H1 (cell line): ENCODE measurements around the gene FECH. TPM values are rescaled to one million over a fixed set of nuclear protein-coding genes. Genes with fewer than 3 reads are reported as not detected.

Source experiments
- polyA plus RNA-seq, 7 experiments: library from polyadenylated mRNA; depleted of rRNA in 3 of 7; stranded (reverse) in 5 of 7; unstranded in 2 of 7; fragments of >200 nt in 5 of 7; fragments of 200-250 nt in 2 of 7; gene quantifications; 1 replicate in 5 of 7; 2 replicates in 1 of 7; 4 replicates in 1 of 7; pipeline versions ENCODE4 v1.2.1 to v1.2.3, GENCODE V29; 2011 to 2013; ENCODE audit warnings: missing spikeins in 2 of 7, mixed read lengths in 2 of 7
- total RNA-seq: library from RNA; stranded (reverse); fragmentation: NEBNext Ultra II Directional; extraction: Animal tissue kit (Norgen Biotek cat#: 25700); gene quantifications from 2 replicates; pipeline ENCODE4 v1.2.1, GENCODE V29; 2021

FECH gene
- total and polyA plus RNA-seq, 2 of the 8 experiments (the other 6 are each of a cell fraction or from before 2014, with no cell fraction given), result 13.1 to 26.6 TPM

Other genes starting within 250 kb of the FECH start
- 3.7 and 5.1 TPM in 2 replicates for gene ST8SIA3, start 234.1 kb downstream of the FECH start, total RNA-seq
- 0.77 and 1.2 TPM in 2 replicates for gene ST8SIA3, start 234.1 kb downstream of the FECH start, polyA plus RNA-seq (2011; rRNA removed)
- gene ONECUT2, start 151.3 kb downstream of the FECH start, total RNA-seq, result 1.9 and 3.3 TPM in 2 replicates
- gene ONECUT2, start 151.3 kb downstream of the FECH start, polyA plus RNA-seq (2011; rRNA removed), result 0.22 and 0.38 TPM in 2 replicates
- gene NARS1, start 35.1 kb upstream of the FECH start, total RNA-seq, result 169 and 171 TPM in 2 replicates
- 91.2 and 104 TPM in 2 replicates for gene NARS1, start 35.1 kb upstream of the FECH start, polyA plus RNA-seq (2011; rRNA removed)
- gene ATP8B1, start 216.6 kb upstream of the FECH start, total RNA-seq, result 3.1 and 4.6 TPM in 2 replicates
- gene ATP8B1, start 216.6 kb upstream of the FECH start, polyA plus RNA-seq (2011; rRNA removed), result 1.1 TPM in 2 replicates